SK-N-SH treated with all-trans-retinoic acid at 6 μM for 48 hours (cell line): ENCODE measurements around the gene PPP1R1B.

Experiments
- ATAC-seq: fragments of 200-7000 bp; cut with Tn5 transposase; 3 replicates; pipeline ENCODE4 v1.9.1; 2020; ENCODE audit warnings: mild to moderate bottlenecking, moderate library complexity
- ARNTL ChIP-seq: fragments of 450-650 bp; formaldehyde crosslinking; IDR thresholded peaks from 2 replicates; pipeline ENCODE4 v1.5.0; 2020; ENCODE audit warnings: low read depth, mild to moderate bottlenecking, moderate library complexity, borderline replicate concordance
- BACH2 ChIP-seq: fragments of 250-450 bp; sonication (Bioruptor Pico); IDR thresholded peaks from 2 replicates; pipeline ENCODE4 v1.9.0; 2021; ENCODE audit warnings: mild to moderate bottlenecking, borderline replicate concordance
- CSDC2 ChIP-seq: fragments of 250-450 bp; sonication (Bioruptor Pico); IDR thresholded peaks from 2 replicates; pipeline ENCODE4 v1.5.0; 2020; ENCODE audit warnings: mild to moderate bottlenecking, moderate library complexity
- ESRRG ChIP-seq: fragments of 250-450 bp; sonication (Bioruptor Pico); IDR thresholded peaks from 2 replicates; pipeline ENCODE4 v1.6.1; 2021; ENCODE audit warnings: mild to moderate bottlenecking
- GLIS3 ChIP-seq: fragments of 250-450 bp; sonication (Bioruptor Pico); IDR thresholded peaks from 2 replicates; pipeline ENCODE4 v1.5.0; 2020; ENCODE audit warnings: mild to moderate bottlenecking, moderate library complexity
- ISL1 ChIP-seq: fragments of 250-450 bp; sonication (Bioruptor Pico); IDR thresholded peaks from 2 replicates; pipeline ENCODE4 v2.1.2; 2022; ENCODE audit warnings: mild to moderate bottlenecking, moderate library complexity
- OSR1 ChIP-seq: fragments of 250-450 bp; sonication (Bioruptor Pico); IDR thresholded peaks from 2 replicates; pipeline ENCODE4 v1.8.0; 2022; ENCODE audit warnings: moderate library complexity, mild to moderate bottlenecking, inconsistent platforms
- POU6F1 ChIP-seq: fragments of 250-450 bp; sonication (Bioruptor Pico); IDR thresholded peaks from 2 replicates; pipeline ENCODE4 v1.8.0; 2021; ENCODE audit warnings: low read depth, mild to moderate bottlenecking, moderate library complexity, borderline replicate concordance
- PPARA ChIP-seq: fragments of 250-450 bp; sonication (Bioruptor Pico); IDR thresholded peaks from 2 replicates; pipeline ENCODE4 v1.5.0; 2020; ENCODE audit warnings: mild to moderate bottlenecking, borderline replicate concordance
- RARB ChIP-seq: fragments of 250-450 bp; sonication (Bioruptor Pico); IDR thresholded peaks from 2 replicates; pipeline ENCODE4 v1.8.0; 2021; ENCODE audit warnings: mild to moderate bottlenecking, moderate library complexity
- SNAI2 ChIP-seq: fragments of 250-450 bp; sonication (Bioruptor Pico); IDR thresholded peaks from 2 replicates; pipeline ENCODE4 v1.5.0; 2020; ENCODE audit warnings: mild to moderate bottlenecking, moderate library complexity
- TCF4 ChIP-seq: fragments of 250-450 bp; sonication (Bioruptor Pico); IDR thresholded peaks from 2 replicates; pipeline ENCODE4 v1.8.0; 2021; ENCODE audit warnings: mild to moderate bottlenecking, moderate library complexity, borderline replicate concordance
- ZC3H10 ChIP-seq: fragments of 250-450 bp; sonication (Bioruptor Pico); IDR thresholded peaks from 2 replicates; pipeline ENCODE4 v1.5.1; 2021; ENCODE audit warnings: mild to moderate bottlenecking, moderate library complexity
- ZFP3 ChIP-seq: fragments of 250-450 bp; sonication (Bioruptor Pico); IDR thresholded peaks from 2 replicates; pipeline ENCODE4 v1.5.0; 2020; ENCODE audit warnings: mild to moderate bottlenecking, moderate library complexity
- ZFP30 ChIP-seq: fragments of 450-650 bp; formaldehyde crosslinking; IDR thresholded peaks from 2 replicates; pipeline ENCODE4 v1.5.0; 2022; ENCODE audit warnings: mild to moderate bottlenecking, moderate library complexity
- ZNF565 ChIP-seq: fragments of 450-650 bp; formaldehyde crosslinking; conservative IDR thresholded peaks from 2 replicates; pipeline ENCODE4 v1.5.0; 2020; ENCODE audit warnings: low read depth, mild to moderate bottlenecking, moderate library complexity
- ZNF70 ChIP-seq: fragments of 450-650 bp; formaldehyde crosslinking; IDR thresholded peaks from 2 replicates; pipeline ENCODE4 v1.5.0; 2020; ENCODE audit warnings: mild to moderate bottlenecking, moderate library complexity
- ZNF8 ChIP-seq: fragments of 450-650 bp; formaldehyde crosslinking; IDR thresholded peaks from 2 replicates; pipeline ENCODE4 v1.5.0; 2020; ENCODE audit warnings: mild to moderate bottlenecking, moderate library complexity
- TF ChIP-seq, protein P1 (sequence below): fragments of 250-450 bp; sonication (Bioruptor Pico); IDR thresholded peaks from 2 replicates; pipeline ENCODE4 v1.8.0; 2020; ENCODE audit warnings: mild to moderate bottlenecking, moderate library complexity, borderline replicate concordance
- TF ChIP-seq, protein P2 (sequence below): fragments of 250-450 bp; sonication (Bioruptor Pico); IDR thresholded peaks from 2 replicates; pipeline ENCODE4 v1.5.0; 2020; ENCODE audit warnings: mild to moderate bottlenecking, moderate library complexity
- TF ChIP-seq, protein P3 (sequence below): fragments of 250-450 bp; sonication (Bioruptor Pico); IDR thresholded peaks from 2 replicates; pipeline ENCODE4 v1.5.1; 2020; ENCODE audit warnings: low read depth, mild to moderate bottlenecking, moderate library complexity

Gene PPP1R1B

GRCh38 chr17:39626171-39627046, at the start of gene PPP1R1B:
TSS of gene PPP1R1B (plus strand) at chr17:39626952. CDS start at chr17:39627393, 441 bp downstream.
- ATAC-seq, result no peak

GRCh38 chr17:39578272-39578671, 48.5 kb upstream of the PPP1R1B start:
- TF ChIP-seq ZNF70 (CRISPR knock-in tag) (no peak), ZFP3 (CRISPR knock-in tag) (no peak), ZFP30 (CRISPR knock-in tag) (no peak), RARB (CRISPR knock-in tag) (no peak), TCF4 (CRISPR knock-in tag) (no peak), ISL1 (CRISPR knock-in tag) (no peak), ZNF565 (CRISPR knock-in tag) (no peak), ZNF8 (no peak), CSDC2 (CRISPR knock-in tag) (no peak), ZC3H10 (no peak), ARNTL (CRISPR knock-in tag) (no peak), ESRRG (CRISPR knock-in tag) (no peak), POU6F1 (CRISPR knock-in tag) (no peak), OSR1 (CRISPR knock-in tag) (no peak)
- TF ChIP-seq, protein P1, sequence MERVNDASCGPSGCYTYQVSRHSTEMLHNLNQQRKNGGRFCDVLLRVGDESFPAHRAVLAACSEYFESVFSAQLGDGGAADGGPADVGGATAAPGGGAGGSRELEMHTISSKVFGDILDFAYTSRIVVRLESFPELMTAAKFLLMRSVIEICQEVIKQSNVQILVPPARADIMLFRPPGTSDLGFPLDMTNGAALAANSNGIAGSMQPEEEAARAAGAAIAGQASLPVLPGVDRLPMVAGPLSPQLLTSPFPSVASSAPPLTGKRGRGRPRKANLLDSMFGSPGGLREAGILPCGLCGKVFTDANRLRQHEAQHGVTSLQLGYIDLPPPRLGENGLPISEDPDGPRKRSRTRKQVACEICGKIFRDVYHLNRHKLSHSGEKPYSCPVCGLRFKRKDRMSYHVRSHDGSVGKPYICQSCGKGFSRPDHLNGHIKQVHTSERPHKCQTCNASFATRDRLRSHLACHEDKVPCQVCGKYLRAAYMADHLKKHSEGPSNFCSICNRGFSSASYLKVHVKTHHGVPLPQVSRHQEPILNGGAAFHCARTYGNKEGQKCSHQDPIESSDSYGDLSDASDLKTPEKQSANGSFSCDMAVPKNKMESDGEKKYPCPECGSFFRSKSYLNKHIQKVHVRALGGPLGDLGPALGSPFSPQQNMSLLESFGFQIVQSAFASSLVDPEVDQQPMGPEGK (CRISPR knock-in tag), result no peak
- TF ChIP-seq, protein P2, sequence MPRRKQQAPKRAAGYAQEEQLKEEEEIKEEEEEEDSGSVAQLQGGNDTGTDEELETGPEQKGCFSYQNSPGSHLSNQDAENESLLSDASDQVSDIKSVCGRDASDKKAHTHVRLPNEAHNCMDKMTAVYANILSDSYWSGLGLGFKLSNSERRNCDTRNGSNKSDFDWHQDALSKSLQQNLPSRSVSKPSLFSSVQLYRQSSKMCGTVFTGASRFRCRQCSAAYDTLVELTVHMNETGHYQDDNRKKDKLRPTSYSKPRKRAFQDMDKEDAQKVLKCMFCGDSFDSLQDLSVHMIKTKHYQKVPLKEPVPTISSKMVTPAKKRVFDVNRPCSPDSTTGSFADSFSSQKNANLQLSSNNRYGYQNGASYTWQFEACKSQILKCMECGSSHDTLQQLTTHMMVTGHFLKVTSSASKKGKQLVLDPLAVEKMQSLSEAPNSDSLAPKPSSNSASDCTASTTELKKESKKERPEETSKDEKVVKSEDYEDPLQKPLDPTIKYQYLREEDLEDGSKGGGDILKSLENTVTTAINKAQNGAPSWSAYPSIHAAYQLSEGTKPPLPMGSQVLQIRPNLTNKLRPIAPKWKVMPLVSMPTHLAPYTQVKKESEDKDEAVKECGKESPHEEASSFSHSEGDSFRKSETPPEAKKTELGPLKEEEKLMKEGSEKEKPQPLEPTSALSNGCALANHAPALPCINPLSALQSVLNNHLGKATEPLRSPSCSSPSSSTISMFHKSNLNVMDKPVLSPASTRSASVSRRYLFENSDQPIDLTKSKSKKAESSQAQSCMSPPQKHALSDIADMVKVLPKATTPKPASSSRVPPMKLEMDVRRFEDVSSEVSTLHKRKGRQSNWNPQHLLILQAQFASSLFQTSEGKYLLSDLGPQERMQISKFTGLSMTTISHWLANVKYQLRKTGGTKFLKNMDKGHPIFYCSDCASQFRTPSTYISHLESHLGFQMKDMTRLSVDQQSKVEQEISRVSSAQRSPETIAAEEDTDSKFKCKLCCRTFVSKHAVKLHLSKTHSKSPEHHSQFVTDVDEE, result no peak
- TF ChIP-seq, protein P3, sequence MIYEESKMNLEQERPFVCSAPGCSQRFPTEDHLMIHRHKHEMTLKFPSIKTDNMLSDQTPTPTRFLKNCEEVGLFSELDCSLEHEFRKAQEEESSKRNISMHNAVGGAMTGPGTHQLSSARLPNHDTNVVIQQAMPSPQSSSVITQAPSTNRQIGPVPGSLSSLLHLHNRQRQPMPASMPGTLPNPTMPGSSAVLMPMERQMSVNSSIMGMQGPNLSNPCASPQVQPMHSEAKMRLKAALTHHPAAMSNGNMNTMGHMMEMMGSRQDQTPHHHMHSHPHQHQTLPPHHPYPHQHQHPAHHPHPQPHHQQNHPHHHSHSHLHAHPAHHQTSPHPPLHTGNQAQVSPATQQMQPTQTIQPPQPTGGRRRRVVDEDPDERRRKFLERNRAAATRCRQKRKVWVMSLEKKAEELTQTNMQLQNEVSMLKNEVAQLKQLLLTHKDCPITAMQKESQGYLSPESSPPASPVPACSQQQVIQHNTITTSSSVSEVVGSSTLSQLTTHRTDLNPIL (CRISPR knock-in tag), result no peak
- no peak for ATAC-seq

More at GRCh38 chr17:39626171-39627046, at the start of gene PPP1R1B:
- TF ChIP-seq CSDC2 (CRISPR knock-in tag), result no peak
- TF ChIP-seq PPARA (CRISPR knock-in tag), result no peak
- no peak for TF ChIP-seq BACH2 (CRISPR knock-in tag)
- no peak for TF ChIP-seq ZFP3 (CRISPR knock-in tag)
- no peak for TF ChIP-seq OSR1 (CRISPR knock-in tag)
- TF ChIP-seq, protein P3 (CRISPR knock-in tag), result no peak
- TF ChIP-seq, protein P2, result no peak
- TF ChIP-seq GLIS3 (CRISPR knock-in tag), result no peak
- TF ChIP-seq SNAI2 (CRISPR knock-in tag), result no peak
- TF ChIP-seq ESRRG (CRISPR knock-in tag), result no peak
- TF ChIP-seq TCF4 (CRISPR knock-in tag), result no peak
- TF ChIP-seq ZFP30 (CRISPR knock-in tag), result no peak
- TF ChIP-seq RARB (CRISPR knock-in tag), result no peak
- TF ChIP-seq ZNF8, result no peak
